HPDE6-E6E7 (cell line): ENCODE data around the gene CXCL8.
"Not testable (repeated sequence)": the region's sequence is repeated elsewhere in the genome, so short reads cannot be mapped to it uniquely, and the experiment has no call there.

Source experiments
- DNase-seq: peaks from one replicate; pipeline ENCODE4 v3.0.0; 2011; ENCODE audit warnings: missing footprints; ENCODE audit errors: extremely low spot score

The CXCL8 gene

DNA sequence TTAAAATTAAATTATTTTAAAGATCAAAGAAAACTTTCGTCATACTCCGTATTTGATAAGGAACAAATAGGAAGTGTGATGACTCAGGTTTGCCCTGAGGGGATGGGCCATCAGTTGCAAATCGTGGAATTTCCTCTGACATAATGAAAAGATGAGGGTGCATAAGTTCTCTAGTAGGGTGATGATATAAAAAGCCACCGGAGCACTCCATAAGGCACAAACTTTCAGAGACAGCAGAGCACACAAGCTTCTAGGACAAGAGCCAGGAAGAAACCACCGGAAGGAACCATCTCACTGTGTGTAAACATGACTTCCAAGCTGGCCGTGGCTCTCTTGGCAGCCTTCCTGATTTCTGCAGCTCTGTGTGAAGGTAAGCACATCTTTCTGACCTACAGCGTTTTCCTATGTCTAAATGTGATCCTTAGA lies at the start of gene CXCL8:
TSS of gene CXCL8 (plus strand) at position 217 of the 426 bp plus-strand sequence. CDS start at position 307, 90 bp downstream.
- peak; percentile 43 for DNase-seq

DNA sequence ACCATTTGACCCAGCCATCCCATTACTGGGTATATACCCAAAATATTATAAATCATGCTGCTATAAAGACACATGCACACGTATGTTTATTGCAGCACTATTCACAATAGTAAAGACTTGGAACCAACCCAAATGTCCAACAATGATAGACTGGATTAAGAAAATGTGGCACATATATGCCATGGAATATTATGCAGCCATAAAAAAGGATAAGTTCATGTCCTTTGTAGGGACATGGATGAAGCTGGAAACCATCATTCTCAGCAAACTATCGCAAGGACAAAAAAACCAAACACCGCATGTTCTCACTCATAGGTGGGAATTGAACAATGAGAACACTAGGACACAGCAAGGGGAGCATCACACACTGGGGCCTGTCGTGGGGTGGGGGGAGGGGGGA lies 49.2 kb upstream of the CXCL8 start:
- not testable (repeated sequence) for DNase-seq

DNA sequence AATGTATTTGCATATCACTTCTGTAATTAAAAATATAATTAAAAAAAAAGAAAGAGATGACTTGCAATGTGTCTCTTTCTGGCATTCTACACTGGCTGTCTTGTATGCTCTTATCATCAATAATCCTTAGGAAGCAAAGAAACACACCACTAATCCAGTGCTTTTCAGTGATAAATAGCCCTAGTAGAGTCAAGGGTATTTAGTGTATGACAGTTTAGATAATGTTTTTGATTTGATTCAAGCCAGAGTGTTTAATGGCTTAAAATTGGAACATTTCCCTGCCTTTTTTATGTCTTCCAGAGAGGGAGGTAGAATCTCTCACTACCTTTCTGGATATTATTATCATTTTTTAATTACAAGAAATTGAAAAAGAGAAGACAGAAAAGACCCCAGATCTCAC lies 48.6 kb upstream of the CXCL8 start:
- no peak for DNase-seq

DNA sequence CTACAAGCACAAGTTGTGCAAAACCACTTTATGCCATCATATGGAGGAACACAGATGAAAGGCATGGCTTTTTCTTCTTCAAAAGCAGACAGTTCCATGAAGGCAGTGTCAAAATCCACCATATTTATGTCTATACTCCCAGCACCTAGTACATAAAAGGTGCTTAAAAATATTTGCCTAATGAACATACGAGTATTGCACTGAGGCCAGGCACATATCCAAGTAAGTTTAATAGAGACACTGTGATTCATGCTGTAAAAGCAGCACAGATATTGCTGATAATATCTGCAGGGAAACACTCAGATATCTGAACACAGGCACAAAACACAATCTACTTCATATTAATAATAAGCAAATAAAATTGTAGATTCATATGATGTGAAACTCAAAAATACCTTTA lies 48.1 kb upstream of the CXCL8 start:
- no peak for DNase-seq

DNA sequence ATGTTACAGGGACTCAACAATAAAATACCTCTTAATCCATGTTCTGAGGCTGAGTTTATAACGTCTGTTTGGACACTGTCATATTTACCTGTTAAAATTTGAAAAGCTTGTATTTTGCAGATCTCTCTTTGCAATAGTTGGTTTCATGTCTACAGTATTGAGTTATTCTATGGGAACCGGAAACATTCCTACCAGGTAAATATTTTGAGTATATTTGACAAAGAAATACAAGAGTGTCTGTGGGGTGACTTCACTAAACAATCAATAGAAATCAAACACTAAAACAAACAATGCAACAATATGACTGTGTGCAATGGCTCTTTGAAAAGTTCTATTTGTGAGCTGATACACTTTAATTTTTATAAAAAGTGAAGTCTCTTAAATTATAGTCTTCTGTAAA lies 47.7 kb upstream of the CXCL8 start:
- no peak for DNase-seq

DNA sequence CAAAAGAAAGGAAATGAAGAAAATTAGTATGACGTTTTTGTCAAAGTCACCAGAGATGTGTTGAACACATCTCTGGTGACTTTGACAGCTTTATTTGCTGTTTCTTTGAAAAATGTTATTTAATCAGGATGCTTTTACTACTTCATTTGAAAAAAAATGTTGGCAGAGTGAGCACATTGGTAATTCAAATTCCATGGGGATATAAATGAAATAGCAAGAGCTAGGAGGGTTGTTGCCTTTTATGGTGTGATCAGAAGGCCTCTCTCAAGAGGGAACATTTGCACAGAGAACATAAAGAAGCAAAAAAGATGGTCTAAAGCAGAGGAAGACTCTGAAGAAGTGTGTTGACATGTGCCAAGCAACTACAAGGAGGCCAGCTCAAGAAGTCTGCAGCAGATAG lies 46.6 kb upstream of the CXCL8 start:
- no peak for DNase-seq

DNA sequence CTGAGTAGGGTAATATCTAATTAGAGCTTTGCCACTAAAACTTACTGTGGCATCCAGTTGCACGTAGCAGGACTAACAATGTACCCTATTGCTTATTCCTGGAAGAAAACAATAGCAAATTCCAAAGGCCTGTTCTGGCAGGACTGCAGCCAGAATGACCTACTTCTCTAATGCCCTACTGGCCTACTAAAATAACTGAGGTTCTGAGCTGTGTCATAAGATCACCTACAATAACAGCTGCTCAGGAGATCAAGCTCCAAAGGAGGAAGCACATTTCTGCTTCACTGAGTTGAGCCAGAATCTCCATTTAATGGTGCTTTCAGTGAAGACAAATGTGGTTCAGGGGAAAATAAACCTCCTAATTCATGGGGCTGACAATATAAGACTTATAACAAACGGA lies 42.2 kb upstream of the CXCL8 start:
- peak; percentile 78 for DNase-seq

DNA sequence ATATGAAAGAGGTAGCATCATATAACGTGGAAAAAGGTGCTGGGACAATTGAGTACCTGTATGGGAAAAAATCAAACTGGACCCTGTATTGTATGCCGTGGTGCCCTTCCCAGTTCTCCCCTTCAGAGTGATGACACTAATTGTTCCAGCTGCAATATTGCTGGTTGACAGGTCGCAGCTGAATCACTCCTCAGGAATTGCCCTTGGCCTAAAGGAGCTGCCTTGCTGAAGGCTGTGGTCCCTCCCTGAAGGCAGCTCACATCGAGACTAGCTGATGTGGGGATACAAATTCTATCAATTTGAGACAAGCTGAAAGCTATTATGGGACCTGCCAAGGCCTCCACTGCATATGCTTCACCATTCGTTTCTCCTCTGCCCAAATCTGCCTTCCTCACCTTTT lies 39.3 kb upstream of the CXCL8 start:
- no peak for DNase-seq

DNA sequence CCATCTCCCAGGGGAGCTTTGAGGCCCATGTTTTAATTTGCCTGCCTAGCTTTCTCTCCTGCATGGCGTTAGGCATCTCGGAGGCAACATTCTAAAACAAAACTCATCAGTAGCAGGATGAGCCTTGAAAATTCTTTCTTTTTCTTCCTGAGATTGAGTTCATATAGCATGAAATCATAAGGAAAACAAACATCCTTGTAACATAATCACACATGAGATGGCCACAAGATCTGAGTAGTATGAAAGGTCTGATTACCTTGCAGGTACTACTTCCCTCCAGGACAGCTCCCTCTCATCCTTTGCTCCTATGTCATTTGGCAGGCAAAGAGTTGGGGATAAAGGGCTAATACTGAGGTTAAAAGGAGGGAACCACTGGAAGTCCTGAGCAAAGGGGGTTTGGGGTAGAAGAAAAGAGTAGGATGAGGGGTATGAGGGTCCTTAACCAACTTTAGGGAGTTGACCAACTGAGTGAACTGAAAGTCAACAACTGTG lies 37.5 kb upstream of the CXCL8 start:
- DNase-seq, result no peak

DNA sequence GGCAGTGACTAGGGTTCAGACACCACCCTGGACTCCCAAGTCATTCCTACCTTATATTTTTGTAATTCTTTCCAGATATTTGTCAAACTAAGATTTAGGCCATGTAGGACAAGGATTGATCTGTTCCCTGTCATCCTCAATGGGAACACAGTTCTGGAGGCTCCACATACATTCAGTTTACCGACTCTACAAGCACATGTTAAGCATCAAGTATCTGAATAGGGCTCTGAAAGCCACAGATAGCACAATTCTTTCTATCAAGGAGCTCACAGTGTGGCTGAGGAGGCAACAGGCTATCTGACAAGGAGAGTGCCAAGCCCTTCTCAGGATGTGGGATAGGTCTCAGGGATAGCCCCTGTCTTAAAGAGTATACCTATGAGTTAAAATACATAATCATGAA lies 37.0 kb upstream of the CXCL8 start:
- DNase-seq, result no peak

DNA sequence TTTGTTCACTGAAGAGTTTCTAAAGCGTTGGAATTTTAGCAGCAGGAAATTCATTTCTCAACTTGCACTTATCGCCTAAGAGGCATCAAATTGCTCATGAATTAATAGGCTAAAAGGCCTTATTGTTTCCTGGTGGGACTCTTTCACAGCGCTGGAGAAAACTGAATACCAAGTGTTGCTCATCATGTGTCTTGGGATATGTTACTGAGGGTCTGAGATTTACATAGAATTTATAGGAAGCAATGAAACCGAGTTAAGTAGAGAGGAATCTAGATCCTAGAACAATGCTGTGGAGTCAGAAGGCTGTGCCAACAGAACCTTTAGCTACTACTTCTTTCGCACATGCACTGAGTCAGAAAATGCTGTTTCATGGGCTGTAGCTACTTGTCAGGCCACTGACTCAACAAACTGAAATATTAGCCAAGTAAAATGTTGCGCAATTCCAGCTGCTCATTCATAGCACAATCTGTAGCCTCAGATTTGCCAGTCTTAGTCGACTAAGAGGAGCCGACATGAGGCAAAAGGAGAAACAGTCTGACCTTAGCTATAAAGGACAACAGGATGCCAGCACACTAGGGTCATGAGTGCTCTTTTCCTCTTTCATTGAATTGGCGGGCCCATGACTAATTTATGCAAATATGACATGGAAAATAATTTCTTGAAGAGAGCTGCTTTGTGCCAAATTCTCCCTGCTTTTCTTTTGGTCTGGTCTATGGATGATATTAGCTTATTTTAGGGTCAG lies 35.9 kb upstream of the CXCL8 start:
- DNase-seq, result peak; percentile 62

DNA sequence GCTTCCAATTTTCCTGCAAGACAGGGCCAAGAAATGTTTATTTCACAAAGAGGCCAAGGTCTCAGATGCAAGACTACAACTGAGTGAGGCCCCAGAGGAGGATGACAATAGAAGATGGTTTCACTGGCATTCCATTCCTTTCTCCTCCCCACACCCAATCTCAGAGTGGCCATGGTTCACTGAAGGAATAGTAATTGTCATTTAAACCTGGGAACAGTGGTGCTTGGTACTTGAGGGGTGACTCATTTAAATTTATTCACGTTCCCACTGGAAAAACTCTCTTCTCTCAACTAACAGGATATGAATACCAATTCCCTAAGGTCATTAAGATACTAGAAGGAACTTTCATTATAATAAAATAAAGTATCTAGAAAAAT lies 35.3 kb upstream of the CXCL8 start:
- no peak for DNase-seq

DNA sequence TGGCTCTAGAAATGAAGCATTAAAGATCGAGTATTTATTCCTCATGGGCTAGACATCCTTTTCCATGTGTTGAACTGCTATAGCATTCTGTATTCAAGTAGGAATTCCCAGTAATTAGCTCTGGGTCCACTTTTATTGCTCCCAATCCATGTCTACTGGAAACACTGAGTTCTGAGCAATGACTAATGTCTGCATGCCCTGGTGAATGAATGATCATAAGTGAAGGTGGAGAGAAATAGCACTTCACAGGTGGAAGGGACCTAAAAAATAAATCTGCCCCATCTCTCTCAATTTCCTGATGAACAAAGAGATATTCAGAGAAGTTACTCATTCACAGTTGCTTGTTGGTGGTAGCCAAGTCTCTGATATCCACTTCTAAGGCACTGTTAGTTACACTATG lies 34.6 kb upstream of the CXCL8 start:
- DNase-seq, result no peak

DNA sequence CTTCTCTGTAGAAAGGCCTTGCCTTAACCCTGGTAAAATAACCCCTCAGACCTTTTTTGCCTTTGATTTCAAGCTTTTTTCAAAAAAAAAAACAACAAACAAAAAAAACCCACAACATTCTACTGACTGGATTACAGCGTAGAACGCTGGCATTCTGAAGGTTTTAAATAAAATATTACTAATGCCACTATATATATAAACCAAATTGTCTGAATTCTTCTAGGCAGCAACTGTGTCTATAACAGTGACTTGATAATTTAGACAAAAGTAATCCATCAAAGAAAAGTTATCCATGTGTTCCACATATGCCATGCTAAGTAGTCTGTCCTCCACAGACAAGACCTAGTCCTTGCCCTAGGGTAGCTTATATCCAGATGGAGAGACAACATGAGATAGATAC lies 33.6 kb upstream of the CXCL8 start:
- DNase-seq, result no peak

DNA sequence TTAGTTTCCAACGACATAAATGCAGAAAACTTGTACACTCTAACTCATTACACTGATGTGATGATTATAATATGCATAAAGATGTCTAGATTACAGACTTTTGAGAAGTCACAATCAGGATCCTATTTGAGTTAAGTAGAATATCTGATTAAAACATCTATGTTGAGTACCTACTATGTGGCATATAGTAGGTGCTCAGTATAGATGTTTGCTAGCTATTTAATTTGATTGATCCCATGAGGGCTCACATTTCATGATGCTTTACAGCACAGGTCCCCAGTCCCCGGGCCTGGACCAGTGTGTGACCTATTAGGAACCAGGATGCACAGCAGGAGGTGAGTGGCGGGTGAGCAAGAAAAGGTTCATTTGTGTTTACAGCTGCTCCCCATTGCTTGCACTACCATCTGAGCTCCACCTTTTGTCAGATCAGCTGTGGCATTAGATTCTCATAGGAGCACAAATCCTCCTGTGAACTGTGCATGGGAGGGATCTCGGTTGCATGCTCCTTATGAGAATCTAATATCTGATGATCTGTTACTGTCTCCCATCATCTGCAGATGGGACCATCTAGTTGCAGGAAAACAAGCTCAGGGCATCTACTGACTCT lies 33.0 kb upstream of the CXCL8 start:
- no peak for DNase-seq

DNA sequence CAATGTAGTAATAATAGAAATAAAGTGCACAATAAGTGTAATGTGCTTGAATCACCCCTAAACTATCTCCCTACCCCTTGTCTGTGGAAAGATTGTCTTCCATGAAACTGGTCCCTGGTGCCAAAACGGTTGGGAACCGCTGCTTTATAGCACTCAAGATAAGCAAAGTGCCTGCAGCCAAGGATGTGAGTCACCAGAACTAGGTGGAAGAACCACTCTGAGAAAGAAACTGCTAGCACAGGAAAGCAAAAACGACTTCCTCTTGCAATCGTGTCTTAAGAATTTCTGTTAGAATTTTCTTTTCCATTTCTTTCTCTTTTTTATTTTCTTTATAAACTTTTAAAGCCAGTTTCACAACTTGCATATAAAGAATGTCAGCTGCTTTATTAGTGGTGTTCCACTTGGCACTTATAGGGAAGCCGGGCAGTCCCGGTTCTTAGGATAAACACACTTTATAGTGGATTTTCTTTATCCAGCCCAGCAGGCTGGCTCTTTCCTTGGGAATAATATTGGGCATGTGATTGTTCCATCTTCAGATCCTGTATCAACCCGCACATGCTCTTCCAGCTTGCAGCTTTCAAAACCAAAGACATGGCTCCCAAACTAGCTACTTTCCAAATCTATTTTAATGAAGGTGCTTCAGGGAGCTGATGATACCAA lies 32.3 kb upstream of the CXCL8 start:
- DNase-seq, result peak; percentile 62

DNA sequence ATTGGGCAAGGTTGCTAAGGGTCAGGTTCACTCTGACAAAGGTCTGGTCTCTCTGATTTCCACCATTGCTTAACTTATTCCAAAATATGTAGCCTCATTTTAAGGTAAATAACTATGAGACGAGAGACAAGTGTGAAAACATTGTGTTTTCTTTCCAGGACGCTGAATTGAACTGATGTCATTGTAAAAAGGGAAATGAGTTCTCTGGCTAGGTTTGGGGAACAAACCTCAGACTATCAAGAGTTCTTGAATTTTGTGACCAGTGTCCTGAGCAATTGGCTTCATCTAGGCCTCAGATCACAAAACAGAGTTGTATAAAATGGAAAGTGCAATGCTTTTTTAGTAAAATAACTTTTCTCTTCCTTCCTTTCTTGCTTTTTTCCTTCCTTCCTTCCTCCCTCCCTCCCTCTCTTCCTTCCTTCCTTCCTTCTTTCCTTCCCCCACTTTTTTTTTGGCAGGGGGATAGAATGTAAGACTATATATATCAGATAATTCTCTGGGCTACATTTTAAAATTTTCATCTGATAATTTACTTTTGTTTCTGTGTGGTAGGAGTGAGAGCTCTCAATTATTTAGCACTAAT lies 30.8 kb upstream of the CXCL8 start:
- DNase-seq, result no peak

DNA sequence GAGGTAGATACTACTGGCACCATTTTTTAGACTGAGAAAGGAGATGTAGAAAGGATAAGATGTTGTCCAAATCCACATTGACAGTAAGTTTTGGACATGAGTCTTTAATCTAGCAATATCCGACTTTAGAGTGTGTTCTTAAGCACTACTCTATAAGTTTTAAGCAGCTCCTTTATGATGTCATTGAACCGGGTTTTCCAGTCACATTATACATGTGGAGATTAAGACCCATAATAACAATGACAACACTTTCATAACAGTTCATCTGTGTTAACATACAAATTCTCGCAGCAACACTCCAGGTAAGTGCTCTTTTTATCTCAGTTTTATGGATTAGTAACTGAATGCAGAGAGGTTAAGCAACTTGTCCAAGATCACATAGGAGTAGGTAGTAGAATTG lies 30.3 kb upstream of the CXCL8 start:
- no peak for DNase-seq

DNA sequence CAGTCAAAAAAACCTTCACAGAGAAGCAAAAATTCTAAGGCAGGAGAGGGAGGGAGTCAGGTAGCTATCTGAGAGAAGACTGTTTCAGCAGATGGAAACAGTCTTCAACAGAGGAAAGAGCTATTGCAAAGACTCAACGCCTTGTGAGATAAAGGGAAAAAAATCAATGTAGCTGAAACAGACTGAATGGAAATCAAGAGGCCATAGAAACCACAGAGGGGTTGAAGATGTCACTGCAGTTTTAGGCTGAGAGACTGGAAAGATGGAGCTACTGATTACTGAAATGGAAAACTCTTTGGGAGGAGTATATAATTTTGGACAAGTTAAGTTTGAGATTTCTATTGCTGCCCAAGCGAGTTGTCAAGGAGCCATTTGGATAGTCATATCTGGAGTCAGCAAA lies 28.4 kb upstream of the CXCL8 start:
- DNase-seq, result no peak

DNA sequence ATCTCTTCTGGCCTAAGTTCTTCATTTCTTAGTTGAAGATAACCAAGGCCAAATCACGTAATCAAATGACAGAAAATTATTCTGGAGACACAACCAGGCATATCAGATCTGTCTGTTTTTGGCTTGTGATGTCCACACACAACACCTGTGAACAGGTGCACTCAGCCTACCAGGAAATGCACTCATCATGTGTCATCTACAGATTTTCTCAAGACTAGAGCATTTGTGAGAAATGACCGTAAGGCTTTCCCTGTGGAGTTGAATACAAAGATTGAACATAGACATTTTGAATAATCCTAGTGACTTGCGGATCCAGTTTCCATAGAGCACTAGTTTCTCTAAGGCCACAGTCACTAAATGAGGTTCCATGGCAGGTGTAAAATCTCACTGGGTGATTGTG lies 26.7 kb upstream of the CXCL8 start:
- DNase-seq, result no peak

DNA sequence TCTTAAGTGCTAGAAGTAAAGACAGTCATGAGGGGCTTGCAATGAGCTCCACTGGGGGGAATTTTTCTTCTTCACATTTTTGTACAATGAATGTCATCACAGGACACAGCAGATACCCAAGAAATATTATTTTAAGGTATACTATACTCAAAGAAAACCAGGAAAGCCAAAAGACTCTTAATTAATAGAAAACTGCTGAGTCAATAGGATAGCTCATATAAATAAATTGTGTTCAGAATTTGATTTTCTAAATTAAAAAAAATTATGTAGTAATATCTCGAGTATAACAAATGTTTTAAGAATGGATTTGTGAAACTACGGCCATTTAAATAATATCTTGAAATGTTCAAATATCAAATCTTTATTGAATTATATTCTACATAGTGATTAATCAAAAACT lies 25.7 kb upstream of the CXCL8 start:
- DNase-seq, result no peak

DNA sequence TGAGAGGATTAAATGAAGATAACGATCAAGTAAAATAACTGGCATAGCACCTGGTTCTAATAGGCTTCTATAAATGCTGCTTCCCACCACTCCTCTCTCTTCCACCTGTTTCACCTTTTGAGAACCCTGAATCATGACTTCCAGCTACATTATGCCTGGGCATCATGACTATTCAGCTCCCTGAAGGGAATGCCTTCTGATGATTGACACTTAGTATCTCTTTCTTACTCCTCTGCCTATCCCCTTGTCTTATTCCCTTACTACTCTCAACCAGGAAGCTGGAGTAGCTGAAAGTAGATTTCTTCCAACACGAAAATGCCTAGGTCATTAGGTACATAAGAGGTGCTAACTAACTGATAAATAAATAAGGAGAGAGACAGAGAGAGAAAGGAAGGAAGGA lies 24.7 kb upstream of the CXCL8 start:
- no peak for DNase-seq
